ENCODE measurements around the gene ZBTB7C. TPM values are rescaled to one million over a fixed set of nuclear protein-coding genes. Genes with fewer than 3 reads are reported as not detected.
A peak's percentile ranks its signal among the peaks of the same experiment; 100 is the strongest.

Gene ZBTB7C
- total RNA-seq, 1 experiment from 2014 or later, result 0.33 TPM

DNA sequence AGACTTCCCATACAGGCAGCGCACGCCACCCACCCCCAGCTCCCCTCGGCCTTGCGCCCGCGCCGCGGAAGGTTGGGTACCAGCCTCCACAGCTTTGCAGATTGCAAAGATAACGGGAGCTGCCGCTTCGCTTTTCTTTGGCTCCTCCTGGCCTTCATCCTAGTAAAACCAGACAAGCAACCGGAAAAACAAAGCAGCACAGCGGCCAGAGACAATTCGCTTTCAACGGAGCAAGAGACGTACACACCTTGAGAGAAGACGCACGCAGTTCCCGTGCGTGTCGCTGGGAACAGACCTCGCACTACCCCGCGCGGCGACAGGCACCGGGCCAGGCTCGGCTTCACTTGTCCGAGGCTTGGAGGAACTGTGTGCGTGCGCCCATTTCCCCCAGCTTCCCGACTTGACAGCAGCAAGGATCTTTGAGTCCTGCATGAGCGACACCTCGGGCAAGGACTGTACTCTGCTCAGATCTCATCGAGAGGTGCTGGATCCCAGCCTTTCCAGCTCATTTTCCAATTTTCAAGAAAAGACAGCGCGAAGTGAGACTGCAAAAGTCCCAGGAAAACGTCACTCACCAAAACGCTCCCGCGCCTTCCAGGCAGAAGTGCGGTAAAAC is 964 bp downstream of the ZBTB7C start:
- H4K20me1 ChIP-seq (ENCODE audit: control insufficient read depth, insufficient read depth, insufficient read length), result no peaks in the 10 kb centered on the region
- no peak overlapping the region for H2BK5ac ChIP-seq (ENCODE audit: insufficient read length, low read length)
- H4K91ac ChIP-seq (ENCODE audit: insufficient read length, low read depth, low read length), result no peak overlapping the region
- H2BK120ac ChIP-seq (ENCODE audit: low read depth, low read length, poor library complexity, severe bottlenecking), result no peak overlapping the region
- Mint-ChIP-seq H3K27me3 (ENCODE audit: low read depth) (peaks cover 76% of the 10 kb centered on the region), H3K27ac (no peak overlapping the region), H3K4me3 (peak overlapping the region; percentile 68 to 88), H3K9me3 (peaks cover 0 to 3% of the 10 kb centered on the region in 2 experiments; a peak in 1 of 5 replicates), H3K4me1 (peaks cover 23 to 37% of the 10 kb centered on the region in 2 experiments), H3K36me3 (ENCODE audit: insufficient read depth in 1 of 3, low read depth in 3 of 3) (no peaks in the 10 kb centered on the region; a peak in 1 of 7 replicates)
- H3K79me1 ChIP-seq (ENCODE audit: insufficient read depth, low read depth, low read length, poor library complexity, severe bottlenecking), result no peaks in the 10 kb centered on the region
- no peak overlapping the region for H3K56ac ChIP-seq (ENCODE audit: insufficient read length, low read depth, low read length)
- H3K14ac ChIP-seq (ENCODE audit: insufficient read depth, low read length), result no peak overlapping the region
- no peak overlapping the region for H3K23ac ChIP-seq (ENCODE audit: insufficient read length, low read depth, low read length)
- no peak overlapping the region for H2BK12ac ChIP-seq (ENCODE audit: insufficient read length, low read depth, low read length)
- H2BK20ac ChIP-seq (ENCODE audit: low read depth, low read length, poor library complexity, severe bottlenecking), result no peak overlapping the region
- no peaks in the 10 kb centered on the region for H3K9me3 ChIP-seq (ENCODE audit: control insufficient read depth, low read depth, low read length)
- H3K27ac ChIP-seq (ENCODE audit: insufficient read length, low read depth, low read length), result no peak overlapping the region
- H4K8ac ChIP-seq (replicated peaks; ENCODE audit: insufficient read length, low read depth, low read length), result no peak overlapping the region
- peaks cover 38% of the 10 kb centered on the region for H3K27me3 ChIP-seq (ENCODE audit: insufficient read depth, low read length)
- TF ChIP-seq, protein P1, sequence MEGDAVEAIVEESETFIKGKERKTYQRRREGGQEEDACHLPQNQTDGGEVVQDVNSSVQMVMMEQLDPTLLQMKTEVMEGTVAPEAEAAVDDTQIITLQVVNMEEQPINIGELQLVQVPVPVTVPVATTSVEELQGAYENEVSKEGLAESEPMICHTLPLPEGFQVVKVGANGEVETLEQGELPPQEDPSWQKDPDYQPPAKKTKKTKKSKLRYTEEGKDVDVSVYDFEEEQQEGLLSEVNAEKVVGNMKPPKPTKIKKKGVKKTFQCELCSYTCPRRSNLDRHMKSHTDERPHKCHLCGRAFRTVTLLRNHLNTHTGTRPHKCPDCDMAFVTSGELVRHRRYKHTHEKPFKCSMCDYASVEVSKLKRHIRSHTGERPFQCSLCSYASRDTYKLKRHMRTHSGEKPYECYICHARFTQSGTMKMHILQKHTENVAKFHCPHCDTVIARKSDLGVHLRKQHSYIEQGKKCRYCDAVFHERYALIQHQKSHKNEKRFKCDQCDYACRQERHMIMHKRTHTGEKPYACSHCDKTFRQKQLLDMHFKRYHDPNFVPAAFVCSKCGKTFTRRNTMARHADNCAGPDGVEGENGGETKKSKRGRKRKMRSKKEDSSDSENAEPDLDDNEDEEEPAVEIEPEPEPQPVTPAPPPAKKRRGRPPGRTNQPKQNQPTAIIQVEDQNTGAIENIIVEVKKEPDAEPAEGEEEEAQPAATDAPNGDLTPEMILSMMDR (conservative IDR thresholded peaks at IDR 0.05), result no peak
- H3K4me2 ChIP-seq (ENCODE audit: insufficient read depth, insufficient read length, low read length), result peak overlapping the region; percentile 71
- no peak overlapping the region for H2AFZ ChIP-seq (ENCODE audit: low read length)
- DNase-seq, result no peak
- no peak overlapping the region for H3T11ph ChIP-seq (ENCODE audit: low read length)
- no peak overlapping the region for H3K4ac ChIP-seq (ENCODE audit: low read depth, low read length)
- H3K79me2 ChIP-seq (ENCODE audit: insufficient read depth, low read length), result no peaks in the 10 kb centered on the region
- no peaks in the 10 kb centered on the region for H3K4me1 ChIP-seq (ENCODE audit: insufficient read depth, low read length)
- WGBS (ENCODE audit: extremely low coverage, insufficient read length, low lambda C conversion rate), result no CpG with 5 or more reads among the region's 42 CpGs
- no peak overlapping the region for H4K5ac ChIP-seq (ENCODE audit: insufficient read length, low read depth, low read length)
- no peak overlapping the region for H3K18ac ChIP-seq (ENCODE audit: insufficient read length, low read depth, low read length)
- no peak overlapping the region for H3K9ac ChIP-seq (ENCODE audit: extremely low read depth, insufficient read length, low read length)
- H3K23me2 ChIP-seq (ENCODE audit: insufficient read length, low read depth, low read length, poor library complexity, severe bottlenecking), result peaks cover 16% of the 10 kb centered on the region
- no peak overlapping the region for H2AK5ac ChIP-seq (ENCODE audit: insufficient read length, low read length)
- H2BK15ac ChIP-seq (ENCODE audit: low read depth, low read length), result no peak overlapping the region

All from H9 (cell line).